IMR-90 (cell line): ENCODE measurements around the gene SRI. TPM values are rescaled to one million over a fixed set of nuclear protein-coding genes. Genes with fewer than 3 reads are reported as not detected.

Source experiments
- ATAC-seq: fragments of 200-7000 bp; cut with Tn5 transposase; 2 replicates; pipeline ENCODE4 v1.9.1; 2020; ENCODE audit warnings: low read depth, mild to moderate bottlenecking, moderate library complexity
- BruUV-seq: library from RNA; stranded (reverse); fragments of 400-500 nt; replicated peaks from 2 replicates; lab custom pipeline; 2021; lab: Mats Ljungman, UMichigan
- CTCF ChIA-PET: fragments of 300-600 bp; formaldehyde crosslinking; extraction: SDS; loops from one replicate; lab custom pipeline; 2021; ENCODE audit warnings: antibody characterized with exemption; lab: Yijun Ruan, JAX
- POLR2A ChIA-PET: fragments of 300-600 bp; sonication (Branson Sonifier 250); formaldehyde crosslinking; loops from one replicate; lab custom pipeline; 2022; ENCODE audit warnings: antibody characterized with exemption; ENCODE audit not compliant: unreplicated experiment; lab: Charles Lee
- DNase-seq: peaks from one replicate; pipeline ENCODE4 v3.0.0; 2013
- H2AFZ ChIP-seq: replicated peaks from 2 replicates; pipeline ENCODE3; 2013; ENCODE audit warnings: low read length, mild to moderate bottlenecking; ENCODE audit not compliant: poor library complexity
- H2AK5ac ChIP-seq: 2 replicates; pipeline ENCODE4 v1.6.1; 2013; ENCODE audit warnings: low read depth, low read length, inconsistent platforms
- H2AK9ac ChIP-seq: replicated peaks from 2 replicates; pipeline ENCODE3; 2013; ENCODE audit warnings: mild to moderate bottlenecking, low read depth, low read length, moderate library complexity; ENCODE audit not compliant: poor library complexity
- H2BK120ac ChIP-seq: 2 replicates; pipeline ENCODE4 v1.6.1; 2013; ENCODE audit warnings: low read depth, low read length, inconsistent platforms
- H2BK15ac ChIP-seq: 3 replicates; pipeline ENCODE4 v1.6.1; 2013; ENCODE audit warnings: low read depth, low read length, inconsistent platforms
- H2BK20ac ChIP-seq: 2 replicates; pipeline ENCODE4 v1.6.1; 2013; ENCODE audit warnings: low read depth, mild to moderate bottlenecking, inconsistent platforms, low read length, moderate library complexity
- H2BK5ac ChIP-seq: 2 replicates; pipeline ENCODE4 v1.6.1; 2013; ENCODE audit warnings: mild to moderate bottlenecking, low read depth, low read length, inconsistent platforms; ENCODE audit not compliant: poor library complexity, severe bottlenecking
- H3K14ac ChIP-seq: replicated peaks from 2 replicates; pipeline ENCODE4 v1.6.1; 2013; ENCODE audit warnings: low read depth, low read length, inconsistent platforms
- H3K18ac ChIP-seq: 2 replicates; pipeline ENCODE4 v1.6.1; 2013; ENCODE audit warnings: low read depth, low read length, control low read depth
- H3K23ac ChIP-seq: 2 replicates; pipeline ENCODE4 v1.6.1; 2013; ENCODE audit warnings: low read depth, low read length, inconsistent platforms
- H3K27ac ChIP-seq: 2 replicates; pipeline ENCODE4 v1.5.1; 2013; ENCODE audit warnings: mild to moderate bottlenecking, control low read depth, low read length; ENCODE audit not compliant: insufficient read depth
- H3K27me3 ChIP-seq: 2 replicates; pipeline ENCODE4 v1.6.1; 2013; ENCODE audit warnings: low read length; ENCODE audit not compliant: control insufficient read depth, insufficient read depth
- H3K36me3 ChIP-seq: 2 replicates; pipeline ENCODE4 v1.6.1; 2013; ENCODE audit warnings: low read length, mixed read lengths; ENCODE audit not compliant: control insufficient read depth, insufficient read depth
- H3K4ac ChIP-seq: 2 replicates; pipeline ENCODE4 v1.6.1; 2013; ENCODE audit warnings: low read depth, low read length, inconsistent platforms
- H3K4me1 ChIP-seq: 2 replicates; pipeline ENCODE4 v1.6.1; 2013; ENCODE audit warnings: low read length, mixed read lengths; ENCODE audit not compliant: control insufficient read depth, insufficient read depth
- H3K4me2 ChIP-seq: 2 replicates; pipeline ENCODE4 v1.6.1; 2013; ENCODE audit warnings: low read depth, mild to moderate bottlenecking, control low read depth, low read length, moderate library complexity
- H3K4me3 ChIP-seq: 2 replicates; pipeline ENCODE4 v1.5.1; 2013; ENCODE audit warnings: low read depth, mild to moderate bottlenecking, control low read depth, low read length, moderate library complexity; ENCODE audit not compliant: insufficient read depth
- H3K56ac ChIP-seq: 2 replicates; pipeline ENCODE4 v1.6.1; 2013; ENCODE audit warnings: low read length, inconsistent platforms; ENCODE audit not compliant: insufficient read depth; ENCODE audit errors: extremely low read depth
- H3K79me1 ChIP-seq, 2 experiments: 2 replicates each; pipeline ENCODE4 v1.6.1; 2013; ENCODE audit warnings: low read length in 2 of 2, inconsistent platforms in 1 of 2, low read depth in 1 of 2
- H3K9ac ChIP-seq: 2 replicates; pipeline ENCODE4 v1.6.1; 2013; ENCODE audit warnings: low read depth, low read length, control low read depth
- H3K9me1 ChIP-seq: 2 replicates; pipeline ENCODE4 v1.6.1; 2013; ENCODE audit warnings: low read length, inconsistent platforms; ENCODE audit not compliant: insufficient read depth
- H3K9me3 ChIP-seq: 2 replicates; pipeline ENCODE4 v1.6.1; 2013; ENCODE audit warnings: low read length; ENCODE audit not compliant: control insufficient read depth, insufficient read depth
- H4K20me1 ChIP-seq: 2 replicates; pipeline ENCODE4 v1.6.1; 2013; ENCODE audit warnings: low read length, inconsistent platforms; ENCODE audit not compliant: insufficient read depth
- H4K5ac ChIP-seq: 2 replicates; pipeline ENCODE4 v1.6.1; 2013; ENCODE audit warnings: mild to moderate bottlenecking, low read depth, low read length, control low read depth
- H4K8ac ChIP-seq, 2 experiments: 2 replicates each; pipeline ENCODE4 v1.6.1; 2013; ENCODE audit warnings: low read depth in 2 of 2, low read length in 2 of 2, control low read depth in 1 of 2, inconsistent platforms in 1 of 2
- H4K91ac ChIP-seq: 2 replicates; pipeline ENCODE4 v1.6.1; 2013; ENCODE audit warnings: low read depth, low read length, inconsistent platforms; ENCODE audit not compliant: insufficient read depth
- CEBPB ChIP-seq: IDR thresholded peaks from 2 replicates; pipeline ENCODE4 v1.6.1; 2012; ENCODE audit warnings: low read depth, low read length, improper control_type of control experiment
- CHD1 ChIP-seq: IDR thresholded peaks from 2 replicates; pipeline ENCODE4 v1.6.1; 2012; ENCODE audit warnings: low read depth, low read length, improper control_type of control experiment
- MXI1 ChIP-seq: IDR thresholded peaks from 2 replicates; pipeline ENCODE4 v1.6.1; 2012; ENCODE audit warnings: low read depth, mild to moderate bottlenecking, low read length, moderate library complexity, borderline replicate concordance
- NFE2L2 ChIP-seq: fragments of 150-350 bp; IDR thresholded peaks from 2 replicates; pipeline ENCODE4 v1.6.1; 2016; ENCODE audit warnings: low read depth, mild to moderate bottlenecking, low read length
- RAD21 ChIP-seq: IDR thresholded peaks from 2 replicates; pipeline ENCODE4 v1.6.1; 2012; ENCODE audit warnings: low read length, improper control_type of control experiment
- RFX5 ChIP-seq: IDR thresholded peaks from 2 replicates; pipeline ENCODE4 v1.8.0; 2012; ENCODE audit warnings: low read depth, mild to moderate bottlenecking, low read length, moderate library complexity
- SMC3 ChIP-seq: fragments of 150-350 bp; IDR thresholded peaks from 2 replicates; pipeline ENCODE4 v1.6.1; 2016; ENCODE audit warnings: low read depth, mild to moderate bottlenecking, antibody characterized with exemption, low read length, moderate library complexity
- WGBS, 2 experiments: methylation state at CpG; one replicate each; pipeline versions ENCODE4 v1.1.5 to v1.1.7; 2013; ENCODE audit warnings: missing lambda C conversion rate in 2 of 2; ENCODE audit not compliant: insufficient read length in 1 of 2; ENCODE audit errors: extremely low coverage in 2 of 2; 5-methylcytosine and 5-hydroxymethylcytosine counted together
- dilution Hi-C: fragments of 300-500 bp; cut with HindIII; formaldehyde crosslinking; loops from one replicate; pipeline ENCODE4 v1.14.3; 2018; ENCODE audit warnings: low sequenced_read_pairs; ENCODE audit not compliant: unreplicated experiment
- in situ Hi-C: fragments of 300-500 bp; cut with MboI; formaldehyde crosslinking; loops from 3 replicates; pipeline ENCODE4 v1.14.3; 2019; ENCODE audit warnings: low sequenced_read_pairs, inconsistent platforms, mixed read lengths
- intact Hi-C: fragments of 100-400 bp; cut with micrococcal nuclease; formaldehyde crosslinking; loops from 2 replicates; pipeline ENCODE4 v1.10.0; 2022
- polyA plus RNA-seq, 3 experiments: library from polyadenylated mRNA; depleted of rRNA; stranded (reverse); fragments of >200 nt; gene quantifications; 2 replicates each; pipeline ENCODE4 v1.2.3, GENCODE V29; 2012; ENCODE audit warnings: low replicate concordance in 1 of 3
- total RNA-seq: library from RNA; depleted of rRNA; stranded (reverse); fragments of >200 nt; gene quantifications from 2 replicates; pipeline ENCODE4 v1.2.3, GENCODE V29; 2012
- TF ChIP-seq, protein P1 (sequence below): fragments of 150-350 bp; IDR thresholded peaks from 2 replicates; pipeline ENCODE4 v1.6.1; 2016; ENCODE audit warnings: low read depth, mild to moderate bottlenecking, low read length, moderate library complexity, borderline replicate concordance

The SRI gene
- total and polyA plus RNA-seq, 2 of the 4 experiments (the other 2 are of a cell fraction), result 83.3 to 115 TPM

GRCh38 chr7:88215295-88215694 is 4.5 kb downstream of the SRI start:
- no peak overlapping the region for H2AK5ac ChIP-seq
- WGBS, 2 experiments, result no CpG with 5 or more reads among the region's 2 CpGs
- no peak overlapping the region for H3K18ac ChIP-seq
- no peak overlapping the region for H2BK120ac ChIP-seq
- dilution Hi-C loops, result no loop called here
- ATAC-seq (no peak), DNase-seq (no peak)
- H3K56ac ChIP-seq, result no peak overlapping the region
- H3K4me1 ChIP-seq, result peaks cover 2% of the 10 kb centered on the region; the same call in 1 of the 2 replicates
- no peaks in the 10 kb centered on the region for H3K9me3 ChIP-seq
- H4K8ac ChIP-seq, result no peak overlapping the region
- H3K9me1 ChIP-seq, result peaks cover 3% of the 10 kb centered on the region
- H3K4me3 ChIP-seq, result no peak overlapping the region
- no TSS peak for BruUV-seq
- no peak overlapping the region for H4K91ac ChIP-seq
- POLR2A ChIA-PET, result no interaction called here
- CTCF ChIA-PET, result no interaction called here
- H3K4ac ChIP-seq, result no peak overlapping the region
- no peak for TF ChIP-seq RFX5
- no peak for TF ChIP-seq NFE2L2
- no peak for TF ChIP-seq CHD1
- TF ChIP-seq, protein P1, sequence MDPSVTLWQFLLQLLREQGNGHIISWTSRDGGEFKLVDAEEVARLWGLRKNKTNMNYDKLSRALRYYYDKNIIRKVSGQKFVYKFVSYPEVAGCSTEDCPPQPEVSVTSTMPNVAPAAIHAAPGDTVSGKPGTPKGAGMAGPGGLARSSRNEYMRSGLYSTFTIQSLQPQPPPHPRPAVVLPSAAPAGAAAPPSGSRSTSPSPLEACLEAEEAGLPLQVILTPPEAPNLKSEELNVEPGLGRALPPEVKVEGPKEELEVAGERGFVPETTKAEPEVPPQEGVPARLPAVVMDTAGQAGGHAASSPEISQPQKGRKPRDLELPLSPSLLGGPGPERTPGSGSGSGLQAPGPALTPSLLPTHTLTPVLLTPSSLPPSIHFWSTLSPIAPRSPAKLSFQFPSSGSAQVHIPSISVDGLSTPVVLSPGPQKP, result no peak
- no peak for TF ChIP-seq MXI1
- no peak for TF ChIP-seq RAD21
- peak; percentile 79 for TF ChIP-seq CEBPB
- no peak for TF ChIP-seq SMC3
- H3K79me1 ChIP-seq, result peaks cover 30 to 46% of the 10 kb centered on the region in 2 experiments
- H3K27me3 ChIP-seq, result no peaks in the 10 kb centered on the region
- in situ Hi-C loops, result no loop called here
- no peak overlapping the region for H3K9ac ChIP-seq
- H4K5ac ChIP-seq, result no peak overlapping the region
- H2BK5ac ChIP-seq, result no peak overlapping the region
- H2BK15ac ChIP-seq, result no peak overlapping the region
- H3K23ac ChIP-seq, result no peak overlapping the region
- peaks cover 32% of the 10 kb centered on the region for H3K36me3 ChIP-seq
- no peak overlapping the region for H3K27ac ChIP-seq
- no peak overlapping the region for H2AFZ ChIP-seq
- H2BK20ac ChIP-seq, result no peak overlapping the region
- H3K4me2 ChIP-seq, result no peak overlapping the region
- intact Hi-C loops, result no loop called here
- H2AK9ac ChIP-seq, result no peak overlapping the region
- H4K20me1 ChIP-seq, result peaks cover 3% of the 10 kb centered on the region; the same call in 1 of the 2 replicates
- H3K14ac ChIP-seq, result no peak overlapping the region
